GM23338 (cell line): ENCODE measurements around the gene NGF. TPM values are rescaled to one million over a fixed set of nuclear protein-coding genes. Genes with fewer than 3 reads are reported as not detected.

ENCODE experiments used
- ATAC-seq: fragments of 200-7000 bp; cut with Tn5 transposase; 3 replicates; pipeline ENCODE4 v1.9.1; 2020
- DNase-seq: peaks from one replicate; pipeline ENCODE4 v3.0.0-alpha.2; 2015; ENCODE audit warnings: low spot score
- H2AFZ ChIP-seq: fragments of 200-600 bp; sonication (generic); 2 replicates; pipeline ENCODE4 v1.8.0; 2016; ENCODE audit warnings: antibody characterized with exemption, mild to moderate bottlenecking, moderate library complexity
- H3F3A ChIP-seq: fragments of 200-600 bp; sonication (generic); replicated peaks from 2 replicates; pipeline ENCODE4 v1.8.0; 2017; ENCODE audit warnings: antibody characterized with exemption, mixed run types, low read depth
- H3K27ac ChIP-seq: fragments of 200-600 bp; sonication (generic); 2 replicates; pipeline ENCODE4 v1.6.1; 2016; ENCODE audit warnings: low read depth
- H3K27me3 ChIP-seq: fragments of 200-600 bp; sonication (generic); 2 replicates; pipeline ENCODE4 v1.8.0; 2016; ENCODE audit warnings: mild to moderate bottlenecking, mixed run types, moderate library complexity; ENCODE audit not compliant: insufficient read depth
- H3K36me3 ChIP-seq: fragments of 200-600 bp; sonication (generic); 2 replicates; pipeline ENCODE4 v1.8.0; 2016; ENCODE audit warnings: mild to moderate bottlenecking; ENCODE audit not compliant: insufficient read depth
- H3K4me1 ChIP-seq: fragments of 200-600 bp; sonication (generic); 2 replicates; pipeline ENCODE4 v1.8.0; 2016; ENCODE audit warnings: mild to moderate bottlenecking, moderate library complexity; ENCODE audit not compliant: insufficient read depth
- H3K4me2 ChIP-seq: fragments of 200-600 bp; sonication (generic); 2 replicates; pipeline ENCODE4 v1.7.1; 2017; ENCODE audit warnings: mixed run types
- H3K4me3 ChIP-seq: fragments of 200-600 bp; sonication (generic); 2 replicates; pipeline ENCODE4 v1.6.1; 2016; ENCODE audit warnings: mixed run types
- H3K79me2 ChIP-seq: fragments of 200-600 bp; sonication (generic); replicated peaks from 2 replicates; pipeline ENCODE4 v1.8.0; 2017; ENCODE audit warnings: mild to moderate bottlenecking; ENCODE audit not compliant: insufficient read depth
- H3K9me2 ChIP-seq: fragments of 200-600 bp; sonication (generic); 2 replicates; pipeline ENCODE4 v1.8.0; 2017; ENCODE audit not compliant: insufficient read depth
- H4K20me1 ChIP-seq: fragments of 200-600 bp; sonication (generic); replicated peaks from 2 replicates; pipeline ENCODE4 v1.8.0; 2017; ENCODE audit warnings: mild to moderate bottlenecking; ENCODE audit not compliant: insufficient read depth
- H3K27ac Mint-ChIP-seq: 2 replicates; pipeline ENCODE4 v1.8.0; 2020; ENCODE audit warnings: inconsistent platforms, mild to moderate bottlenecking, moderate library complexity, mixed read lengths
- H3K27me3 Mint-ChIP-seq: 3 replicates; pipeline ENCODE4 v1.8.0; 2022; ENCODE audit warnings: low read depth, mild to moderate bottlenecking, moderate library complexity, mixed read lengths, inconsistent platforms; ENCODE audit not compliant: insufficient read depth, poor library complexity
- H3K36me3 Mint-ChIP-seq: 3 replicates; pipeline ENCODE4 v1.8.0; 2021; ENCODE audit warnings: low read depth, mild to moderate bottlenecking, inconsistent platforms, moderate library complexity, mixed read lengths
- H3K4me1 Mint-ChIP-seq: 3 replicates; pipeline ENCODE4 v1.8.0; 2020; ENCODE audit warnings: mild to moderate bottlenecking, inconsistent platforms, mixed read lengths
- H3K4me3 Mint-ChIP-seq: 3 replicates; pipeline ENCODE4 v1.8.0; 2021; ENCODE audit warnings: moderate library complexity, mild to moderate bottlenecking, inconsistent platforms, mixed read lengths
- H3K9me3 Mint-ChIP-seq: 3 replicates; pipeline ENCODE4 v1.8.0; 2020; ENCODE audit warnings: moderate library complexity, mild to moderate bottlenecking, inconsistent platforms, mixed read lengths
- CREB1 ChIP-seq: fragments of 250-450 bp; sonication (Bioruptor Pico); IDR thresholded peaks from 2 replicates; pipeline ENCODE4 v1.5.0; 2020; ENCODE audit warnings: low read depth, mild to moderate bottlenecking, moderate library complexity
- CTCF ChIP-seq, 2 experiments: fragments of 200-600 bp in 1 of 2; sonication (generic) in 1 of 2; conservative IDR thresholded peaks; 2 replicates each; pipeline versions ENCODE4 v1.5.1 to v1.6.1; 2016 to 2017; ENCODE audit warnings: antibody characterized with exemption in 2 of 2, low read depth in 2 of 2, mild to moderate bottlenecking in 2 of 2, moderate library complexity in 1 of 2
- EZH2 ChIP-seq: fragments of 200-600 bp; sonication (generic); IDR thresholded peaks from one replicate; pipeline ENCODE4 v1.8.0; 2017; ENCODE audit warnings: antibody characterized with exemption, mild to moderate bottlenecking, low read depth; ENCODE audit not compliant: unreplicated experiment
- EZH2phosphoT487 ChIP-seq: fragments of 200-600 bp; sonication (generic); IDR thresholded peaks from one replicate; pipeline ENCODE4 v1.8.1; 2018; ENCODE audit warnings: antibody characterized with exemption; ENCODE audit not compliant: unreplicated experiment
- JUNB ChIP-seq: IDR thresholded peaks from one replicate; pipeline ENCODE4 v1.6.1; 2016; ENCODE audit warnings: antibody characterized with exemption; ENCODE audit not compliant: unreplicated experiment
- NANOG ChIP-seq: IDR thresholded peaks from 2 replicates; pipeline ENCODE4 v1.6.1; 2016; ENCODE audit warnings: antibody characterized with exemption, borderline replicate concordance
- POLR2AphosphoS5 ChIP-seq: IDR thresholded peaks from 2 replicates; pipeline ENCODE4 v1.6.1; 2016; ENCODE audit warnings: antibody characterized with exemption, low read depth
- STAT1 ChIP-seq: IDR thresholded peaks from one replicate; pipeline ENCODE4 v1.6.1; 2016; ENCODE audit warnings: antibody characterized with exemption; ENCODE audit not compliant: unreplicated experiment
- ZNF114 ChIP-seq: fragments of 250-450 bp; sonication (Bioruptor Pico); IDR thresholded peaks from 2 replicates; pipeline ENCODE4 v1.5.0; 2020; ENCODE audit warnings: mild to moderate bottlenecking, moderate library complexity
- ZNF331 ChIP-seq: fragments of 250-450 bp; sonication (Bioruptor Pico); IDR thresholded peaks from 2 replicates; pipeline ENCODE4 v1.5.0; 2020; ENCODE audit warnings: low read depth, mild to moderate bottlenecking, moderate library complexity
- polyA plus RNA-seq: library from polyadenylated mRNA; unstranded; fragments of >200 nt; fragmentation: Nextera tagmentation; extraction: Ambion mirVana; gene quantifications from 2 replicates; pipeline ENCODE4 v1.2.1, GENCODE V29; 2016
- total RNA-seq: library from RNA; depleted of rRNA; stranded (reverse); fragments of >200 nt; shearing (Covaris generic); gene quantifications from 2 replicates; pipeline ENCODE4 v1.2.3, GENCODE V29; 2014
- TF ChIP-seq, protein P1 (sequence below): IDR thresholded peaks from 2 replicates; pipeline ENCODE4 v1.6.1; 2016; ENCODE audit warnings: antibody characterized with exemption
- TF ChIP-seq, protein P2 (sequence below): IDR thresholded peaks from one replicate; pipeline ENCODE4 v1.6.1; 2018; ENCODE audit warnings: antibody characterized with exemption; ENCODE audit not compliant: unreplicated experiment

Gene NGF
- total and polyA plus RNA-seq, 2 experiments from 2014 or later = 0.28 to 0.92 TPM

- TF ChIP-seq POLR2AphosphoS5 (no peak), ZNF331 (CRISPR knock-in tag) (no peak), CREB1 (CRISPR knock-in tag) (no peak), EZH2 (no peak), JUNB (no peak), STAT1 (no peak), CTCF (conservative IDR thresholded peaks at IDR 0.05; ENCODE audit: low read depth in 2 of 2) (no peak), EZH2phosphoT487 (no peak)
- TF ChIP-seq, protein P1, sequence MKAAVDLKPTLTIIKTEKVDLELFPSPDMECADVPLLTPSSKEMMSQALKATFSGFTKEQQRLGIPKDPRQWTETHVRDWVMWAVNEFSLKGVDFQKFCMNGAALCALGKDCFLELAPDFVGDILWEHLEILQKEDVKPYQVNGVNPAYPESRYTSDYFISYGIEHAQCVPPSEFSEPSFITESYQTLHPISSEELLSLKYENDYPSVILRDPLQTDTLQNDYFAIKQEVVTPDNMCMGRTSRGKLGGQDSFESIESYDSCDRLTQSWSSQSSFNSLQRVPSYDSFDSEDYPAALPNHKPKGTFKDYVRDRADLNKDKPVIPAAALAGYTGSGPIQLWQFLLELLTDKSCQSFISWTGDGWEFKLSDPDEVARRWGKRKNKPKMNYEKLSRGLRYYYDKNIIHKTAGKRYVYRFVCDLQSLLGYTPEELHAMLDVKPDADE = no peak
These were observed 25.3 kb downstream of the NGF start (continued) for GRCh38 chr1:115312742-115313141.

GRCh38 chr1:115311474-115311989 lies 26.5 kb downstream of the NGF start:
- Mint-ChIP-seq H3K4me3 (no peak overlapping the region), H3K27me3 (no peaks in the 10 kb centered on the region), H3K4me1 (peaks cover 20% of the 10 kb centered on the region), H3K36me3 (no peaks in the 10 kb centered on the region), H3K9me3 (no peaks in the 10 kb centered on the region; the same call in 2 of the 3 replicates), H3K27ac (no peak overlapping the region)
- Histone ChIP-seq H3K27me3 (no peaks in the 10 kb centered on the region), H3K36me3 (no peaks in the 10 kb centered on the region), H3K4me3 (no peak overlapping the region), H4K20me1 (no peaks in the 10 kb centered on the region), H3K9me2 (no peaks in the 10 kb centered on the region), H3K27ac (no peak overlapping the region), H3K4me1 (no peaks in the 10 kb centered on the region), H2AFZ (no peak overlapping the region), H3K4me2 (no peak overlapping the region), H3F3A (no peaks in the 10 kb centered on the region), H3K79me2 (no peaks in the 10 kb centered on the region)
- no peak for ATAC-seq
- no peak for DNase-seq
- no peak for TF ChIP-seq EZH2
- TF ChIP-seq JUNB = no peak
- TF ChIP-seq, protein P2, sequence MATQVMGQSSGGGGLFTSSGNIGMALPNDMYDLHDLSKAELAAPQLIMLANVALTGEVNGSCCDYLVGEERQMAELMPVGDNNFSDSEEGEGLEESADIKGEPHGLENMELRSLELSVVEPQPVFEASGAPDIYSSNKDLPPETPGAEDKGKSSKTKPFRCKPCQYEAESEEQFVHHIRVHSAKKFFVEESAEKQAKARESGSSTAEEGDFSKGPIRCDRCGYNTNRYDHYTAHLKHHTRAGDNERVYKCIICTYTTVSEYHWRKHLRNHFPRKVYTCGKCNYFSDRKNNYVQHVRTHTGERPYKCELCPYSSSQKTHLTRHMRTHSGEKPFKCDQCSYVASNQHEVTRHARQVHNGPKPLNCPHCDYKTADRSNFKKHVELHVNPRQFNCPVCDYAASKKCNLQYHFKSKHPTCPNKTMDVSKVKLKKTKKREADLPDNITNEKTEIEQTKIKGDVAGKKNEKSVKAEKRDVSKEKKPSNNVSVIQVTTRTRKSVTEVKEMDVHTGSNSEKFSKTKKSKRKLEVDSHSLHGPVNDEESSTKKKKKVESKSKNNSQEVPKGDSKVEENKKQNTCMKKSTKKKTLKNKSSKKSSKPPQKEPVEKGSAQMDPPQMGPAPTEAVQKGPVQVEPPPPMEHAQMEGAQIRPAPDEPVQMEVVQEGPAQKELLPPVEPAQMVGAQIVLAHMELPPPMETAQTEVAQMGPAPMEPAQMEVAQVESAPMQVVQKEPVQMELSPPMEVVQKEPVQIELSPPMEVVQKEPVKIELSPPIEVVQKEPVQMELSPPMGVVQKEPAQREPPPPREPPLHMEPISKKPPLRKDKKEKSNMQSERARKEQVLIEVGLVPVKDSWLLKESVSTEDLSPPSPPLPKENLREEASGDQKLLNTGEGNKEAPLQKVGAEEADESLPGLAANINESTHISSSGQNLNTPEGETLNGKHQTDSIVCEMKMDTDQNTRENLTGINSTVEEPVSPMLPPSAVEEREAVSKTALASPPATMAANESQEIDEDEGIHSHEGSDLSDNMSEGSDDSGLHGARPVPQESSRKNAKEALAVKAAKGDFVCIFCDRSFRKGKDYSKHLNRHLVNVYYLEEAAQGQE = no peak
- TF ChIP-seq ZNF114 = no peak
- TF ChIP-seq CREB1 (CRISPR knock-in tag) = no peak
- TF ChIP-seq CTCF (conservative IDR thresholded peaks at IDR 0.05; ENCODE audit: low read depth in 2 of 2) = no peak
- TF ChIP-seq STAT1 = no peak
- TF ChIP-seq NANOG = no peak
- TF ChIP-seq, protein P1 = no peak
- TF ChIP-seq ZNF331 (CRISPR knock-in tag) = no peak
- no peak for TF ChIP-seq EZH2phosphoT487
